H9 (cell line): ENCODE data around the gene POTEM. TPM values are rescaled to one million over a fixed set of nuclear protein-coding genes. Genes with fewer than 3 reads are reported as not detected.
"Not testable (repeated sequence)": the region's sequence is repeated elsewhere in the genome, so short reads cannot be mapped to it uniquely, and the experiment has no call there.

Experiments used
- DNase-seq: peaks from one replicate; pipeline ENCODE4 v3.0.0-alpha.2; 2017
- H2AFZ ChIP-seq: one replicate; pipeline ENCODE4 v1.6.1; 2013; ENCODE audit warnings: mild to moderate bottlenecking, low read length, control low read depth, moderate library complexity
- H2AK5ac ChIP-seq: 2 replicates; pipeline ENCODE4 v1.6.1; 2013; ENCODE audit warnings: low read length, control low read depth, mixed read lengths; ENCODE audit not compliant: insufficient read length
- H2BK120ac ChIP-seq: one replicate; pipeline ENCODE4 v1.6.1; 2013; ENCODE audit warnings: low read depth, mild to moderate bottlenecking, low read length, control low read depth, inconsistent platforms; ENCODE audit not compliant: poor library complexity, severe bottlenecking
- H2BK12ac ChIP-seq: 2 replicates; pipeline ENCODE4 v1.6.1; 2013; ENCODE audit warnings: low read length, control low read depth, mixed read lengths, low read depth; ENCODE audit not compliant: insufficient read length
- H2BK15ac ChIP-seq: 2 replicates; pipeline ENCODE4 v1.6.1; 2013; ENCODE audit warnings: low read depth, low read length, control low read depth
- H2BK20ac ChIP-seq: one replicate; pipeline ENCODE4 v1.6.1; 2013; ENCODE audit warnings: low read depth, mild to moderate bottlenecking, low read length, control low read depth, inconsistent platforms; ENCODE audit not compliant: poor library complexity, severe bottlenecking
- H2BK5ac ChIP-seq: 2 replicates; pipeline ENCODE4 v1.6.1; 2013; ENCODE audit warnings: low read length, control low read depth, mixed read lengths; ENCODE audit not compliant: insufficient read length
- H3K14ac ChIP-seq: 2 replicates; pipeline ENCODE4 v1.6.1; 2013; ENCODE audit warnings: low read length, control low read depth; ENCODE audit not compliant: insufficient read depth
- H3K18ac ChIP-seq: 2 replicates; pipeline ENCODE4 v1.6.1; 2013; ENCODE audit warnings: low read depth, mild to moderate bottlenecking, mixed read lengths, low read length, control low read depth; ENCODE audit not compliant: insufficient read length
- H3K23ac ChIP-seq: 2 replicates; pipeline ENCODE4 v1.6.1; 2013; ENCODE audit warnings: low read length, control low read depth, mixed read lengths, low read depth; ENCODE audit not compliant: insufficient read length
- H3K23me2 ChIP-seq: 2 replicates; pipeline ENCODE4 v1.6.1; 2013; ENCODE audit warnings: low read depth, mild to moderate bottlenecking, mixed read lengths, low read length, control low read depth; ENCODE audit not compliant: insufficient read length, poor library complexity, severe bottlenecking
- H3K27ac ChIP-seq: 2 replicates; pipeline ENCODE4 v1.5.1; 2013; ENCODE audit warnings: low read length, control low read depth, mixed read lengths, low read depth; ENCODE audit not compliant: insufficient read length
- H3K27me3 ChIP-seq: 2 replicates; pipeline ENCODE4 v1.6.1; 2013; ENCODE audit warnings: low read length, control low read depth, inconsistent platforms; ENCODE audit not compliant: insufficient read depth
- H3K4ac ChIP-seq: 2 replicates; pipeline ENCODE4 v1.6.1; 2013; ENCODE audit warnings: low read depth, mild to moderate bottlenecking, control low read depth, inconsistent platforms, low read length, moderate library complexity
- H3K4me1 ChIP-seq: 2 replicates; pipeline ENCODE4 v1.6.1; 2013; ENCODE audit warnings: low read length, control low read depth, inconsistent platforms; ENCODE audit not compliant: insufficient read depth
- H3K4me2 ChIP-seq: 2 replicates; pipeline ENCODE4 v1.6.1; 2013; ENCODE audit warnings: low read length, control low read depth, mixed read lengths; ENCODE audit not compliant: insufficient read length, insufficient read depth
- H3K56ac ChIP-seq: 2 replicates; pipeline ENCODE4 v1.6.1; 2013; ENCODE audit warnings: low read depth, mild to moderate bottlenecking, mixed read lengths, low read length, control low read depth; ENCODE audit not compliant: insufficient read length
- H3K79me1 ChIP-seq: 2 replicates; pipeline ENCODE4 v1.6.1; 2013; ENCODE audit warnings: low read depth, mild to moderate bottlenecking, moderate library complexity, low read length, control low read depth, inconsistent platforms; ENCODE audit not compliant: insufficient read depth, poor library complexity, severe bottlenecking
- H3K79me2 ChIP-seq: 2 replicates; pipeline ENCODE4 v1.6.1; 2013; ENCODE audit warnings: low read length, control low read depth, inconsistent platforms; ENCODE audit not compliant: insufficient read depth
- H3K9ac ChIP-seq: 2 replicates; pipeline ENCODE4 v1.6.1; 2013; ENCODE audit warnings: low read length, control low read depth, mixed read lengths; ENCODE audit not compliant: insufficient read length; ENCODE audit errors: extremely low read depth
- H3K9me3 ChIP-seq: one replicate; pipeline ENCODE4 v1.6.1; 2013; ENCODE audit warnings: low read depth, low read length, inconsistent platforms; ENCODE audit not compliant: control insufficient read depth
- H3T11ph ChIP-seq: one replicate; pipeline ENCODE4 v1.6.1; 2013; ENCODE audit warnings: mild to moderate bottlenecking, low read length, control low read depth, inconsistent platforms
- H4K20me1 ChIP-seq: one replicate; pipeline ENCODE4 v1.6.1; 2013; ENCODE audit not compliant: control insufficient read depth, insufficient read length, insufficient read depth
- H4K5ac ChIP-seq: 2 replicates; pipeline ENCODE4 v1.6.1; 2013; ENCODE audit warnings: low read depth, mild to moderate bottlenecking, mixed read lengths, low read length, control low read depth; ENCODE audit not compliant: insufficient read length
- H4K8ac ChIP-seq: replicated peaks from 2 replicates; pipeline ENCODE4 v1.6.1; 2013; ENCODE audit warnings: low read length, control low read depth, mixed read lengths, low read depth; ENCODE audit not compliant: insufficient read length
- H4K91ac ChIP-seq: 2 replicates; pipeline ENCODE4 v1.6.1; 2013; ENCODE audit warnings: low read depth, mild to moderate bottlenecking, moderate library complexity, mixed read lengths, low read length, control low read depth; ENCODE audit not compliant: insufficient read length
- H3K27ac Mint-ChIP-seq, 3 experiments: 2 replicates in 2 of 3; 3 replicates in 1 of 3; pipeline ENCODE4 v1.8.0; 2020 to 2021; ENCODE audit warnings: mixed read lengths in 3 of 3, mild to moderate bottlenecking in 1 of 3, moderate library complexity in 1 of 3
- H3K27me3 Mint-ChIP-seq: 2 replicates; pipeline ENCODE4 v1.8.0; 2021; ENCODE audit warnings: low read depth, mild to moderate bottlenecking, moderate library complexity, mixed read lengths
- H3K36me3 Mint-ChIP-seq, 3 experiments: 2 replicates in 2 of 3; 3 replicates in 1 of 3; pipeline ENCODE4 v1.8.0; 2020 to 2021; ENCODE audit warnings: low read depth in 3 of 3, mixed read lengths in 3 of 3; ENCODE audit not compliant: insufficient read depth in 1 of 3
- H3K4me1 Mint-ChIP-seq, 2 experiments: 2 replicates each; pipeline ENCODE4 v1.8.0; 2020; ENCODE audit warnings: mixed read lengths in 2 of 2
- H3K4me3 Mint-ChIP-seq, 2 experiments: 2 replicates in 1 of 2; 3 replicates in 1 of 2; pipeline ENCODE4 v1.8.0; 2020 to 2021; ENCODE audit warnings: mild to moderate bottlenecking in 2 of 2, mixed read lengths in 2 of 2, moderate library complexity in 1 of 2
- H3K9me3 Mint-ChIP-seq, 2 experiments: 2 replicates in 1 of 2; 3 replicates in 1 of 2; pipeline ENCODE4 v1.8.0; 2020; ENCODE audit warnings: mild to moderate bottlenecking in 2 of 2, mixed read lengths in 2 of 2, moderate library complexity in 1 of 2
- WGBS: extraction: QIAGEN DNeasy Blood & Tissue Kit; methylation state at CpG from one replicate; pipeline ENCODE4 v1.1.7; 2013; ENCODE audit warnings: missing lambda C conversion rate, low lambda C conversion rate, mixed read lengths; ENCODE audit not compliant: insufficient read length; ENCODE audit errors: extremely low coverage; 5-methylcytosine and 5-hydroxymethylcytosine counted together
- total RNA-seq: library from RNA; stranded (reverse); gene quantifications from 2 replicates; pipeline ENCODE4 v1.2.1, GENCODE V29; 2021

The POTEM gene
- total RNA-seq, 1 experiment from 2014 or later = not detected

GRCh38 chr14:18920052-18920451 is 47.2 kb upstream of the POTEM start:
- not testable (repeated sequence) for H4K91ac ChIP-seq, H3K14ac ChIP-seq, H2AFZ ChIP-seq, H3K27ac ChIP-seq, H3K4me3 Mint-ChIP-seq, H3K4me1 ChIP-seq, H3K27me3 Mint-ChIP-seq, H3K18ac ChIP-seq, H3K27me3 ChIP-seq, H2BK12ac ChIP-seq, H3K4me2 ChIP-seq, H3K9me3 ChIP-seq, H3K56ac ChIP-seq, H3K4me1 Mint-ChIP-seq, H3K23me2 ChIP-seq, H2BK20ac ChIP-seq, H4K8ac ChIP-seq, H3K79me2 ChIP-seq, H4K5ac ChIP-seq, H3K79me1 ChIP-seq, H3K27ac Mint-ChIP-seq, H3K4ac ChIP-seq, H2AK5ac ChIP-seq, H3K9me3 Mint-ChIP-seq, H3K36me3 Mint-ChIP-seq, H3K9ac ChIP-seq, H2BK15ac ChIP-seq, DNase-seq, H3K23ac ChIP-seq, H2BK5ac ChIP-seq, H3T11ph ChIP-seq, H2BK120ac ChIP-seq, H4K20me1 ChIP-seq
- no CpG with 5 or more reads among the region's 19 CpGs for WGBS

DNA sequence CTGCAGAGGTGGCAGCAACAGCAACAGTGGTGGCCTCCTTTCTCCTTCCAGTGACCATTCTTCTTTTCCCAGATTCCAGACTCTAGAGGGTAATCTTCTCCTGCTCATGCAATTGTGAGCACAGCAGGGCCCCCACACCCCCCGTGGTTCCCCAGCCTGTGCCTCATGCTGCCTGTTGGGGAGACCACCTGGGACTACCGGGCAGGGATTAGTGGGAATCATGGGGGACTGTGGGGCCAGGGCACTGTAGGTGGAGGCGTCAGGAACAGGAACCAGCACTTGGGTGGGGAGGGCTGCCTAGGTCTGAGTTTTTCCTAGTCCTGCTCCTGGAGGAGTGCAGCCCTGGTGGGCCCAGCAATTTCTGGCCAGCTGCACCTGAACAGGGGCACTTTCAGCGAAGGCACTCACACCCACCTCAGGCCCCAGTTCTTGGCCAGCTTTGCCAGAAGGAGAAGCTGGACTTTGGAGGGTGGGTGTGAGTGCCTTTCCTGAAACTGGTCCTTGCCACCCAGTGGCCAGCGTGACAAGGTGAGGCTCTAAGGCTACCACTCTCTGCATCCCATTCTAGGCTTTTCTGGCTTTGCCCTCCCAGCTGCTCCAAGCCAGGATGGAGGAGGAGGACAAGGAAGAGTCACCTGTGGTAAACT is 46.1 kb upstream of the POTEM start:
- H3K23me2 ChIP-seq, H3K56ac ChIP-seq, H3K36me3 Mint-ChIP-seq, H4K8ac ChIP-seq, H3K4me1 ChIP-seq, H4K5ac ChIP-seq, H3K4me3 Mint-ChIP-seq, H3T11ph ChIP-seq, H3K27me3 ChIP-seq, H4K20me1 ChIP-seq, H2BK15ac ChIP-seq, H3K9me3 ChIP-seq, H3K18ac ChIP-seq, H3K23ac ChIP-seq, H2BK5ac ChIP-seq, H3K27ac ChIP-seq, H2AFZ ChIP-seq, DNase-seq, H3K9ac ChIP-seq, H3K9me3 Mint-ChIP-seq, H2BK120ac ChIP-seq, H3K79me1 ChIP-seq, H3K4ac ChIP-seq, H3K27me3 Mint-ChIP-seq, H3K4me1 Mint-ChIP-seq, H2BK20ac ChIP-seq, H2AK5ac ChIP-seq, H3K4me2 ChIP-seq, H2BK12ac ChIP-seq, H3K79me2 ChIP-seq, H4K91ac ChIP-seq, H3K27ac Mint-ChIP-seq, H3K14ac ChIP-seq: not testable (repeated sequence)
- no CpG with 5 or more reads among the region's 5 CpGs for WGBS
